ENCODE results near the gene LSAMP.

Gene LSAMP

DNA sequence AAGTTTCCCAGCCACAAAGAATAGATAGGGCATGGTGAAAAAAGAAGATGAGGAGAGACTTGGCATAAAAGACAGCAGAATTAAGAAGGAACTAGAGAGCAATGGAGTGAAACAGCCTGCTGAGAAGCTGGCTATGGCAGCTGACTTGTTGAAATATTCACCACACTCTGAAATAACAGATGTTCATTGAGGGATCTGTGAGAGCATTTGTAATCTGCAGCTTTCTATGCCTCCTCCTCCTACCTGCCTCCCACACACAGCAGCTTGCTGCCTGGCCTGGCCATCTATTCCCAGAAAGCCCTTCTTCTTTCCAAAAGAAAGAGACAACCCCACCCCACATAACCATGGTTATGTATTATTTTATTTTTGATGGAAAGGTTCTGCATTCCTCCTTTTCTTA lies 518.1 kb downstream of the LSAMP start:
- no peak for DNase-seq

DNA sequence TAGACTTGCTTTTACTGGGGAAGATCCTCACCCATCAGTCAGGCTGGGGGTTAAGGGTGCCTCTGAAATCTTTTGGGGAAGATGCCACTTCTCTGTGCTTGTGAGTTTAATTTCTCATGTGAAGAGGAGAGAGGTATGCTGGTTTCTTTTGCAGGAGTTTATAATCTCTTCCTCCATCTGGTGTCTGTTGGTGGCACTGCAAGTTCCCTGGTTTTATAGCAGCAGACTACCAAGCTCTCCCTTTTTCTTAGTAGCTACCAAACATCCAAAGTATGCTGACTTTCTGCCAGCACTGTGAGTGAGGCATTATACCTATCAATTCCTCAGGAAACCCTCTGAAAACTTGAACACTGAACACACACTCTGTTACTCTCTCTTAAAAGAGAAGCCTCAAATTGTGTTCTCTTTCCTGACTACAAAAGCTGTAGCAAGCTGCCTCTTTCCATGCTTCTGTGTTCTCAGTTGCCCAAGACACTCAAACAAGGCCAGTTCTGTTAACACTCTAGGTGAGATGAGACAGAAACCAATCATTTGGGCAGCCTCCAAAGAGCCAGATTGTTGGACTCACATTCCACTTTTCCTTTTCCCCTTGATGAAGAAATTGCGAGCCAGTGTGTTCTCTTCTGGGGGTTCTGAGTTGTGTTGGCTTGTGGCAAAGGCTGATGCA lies 522.5 kb downstream of the LSAMP start:
- no peak for DNase-seq

DNA sequence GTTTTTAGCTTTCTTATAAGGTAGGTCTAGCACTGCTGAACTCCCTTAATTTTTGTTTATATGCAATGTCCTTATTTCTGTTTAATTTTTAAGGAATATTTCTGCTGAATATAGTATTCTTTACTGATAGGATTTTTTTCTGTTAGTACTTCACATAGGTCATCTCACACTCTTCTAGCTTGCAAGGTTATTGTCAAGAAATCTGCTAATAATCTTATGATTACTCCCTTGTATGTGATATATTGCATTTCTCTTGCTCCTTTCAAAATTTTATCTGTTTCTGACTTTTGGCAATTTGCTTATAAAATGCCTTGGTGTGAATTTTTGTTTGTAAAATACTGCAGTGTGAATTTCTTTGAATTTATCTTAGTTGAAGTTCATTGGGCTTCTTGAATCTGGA lies 523.6 kb downstream of the LSAMP start:
- no peak for DNase-seq

DNA sequence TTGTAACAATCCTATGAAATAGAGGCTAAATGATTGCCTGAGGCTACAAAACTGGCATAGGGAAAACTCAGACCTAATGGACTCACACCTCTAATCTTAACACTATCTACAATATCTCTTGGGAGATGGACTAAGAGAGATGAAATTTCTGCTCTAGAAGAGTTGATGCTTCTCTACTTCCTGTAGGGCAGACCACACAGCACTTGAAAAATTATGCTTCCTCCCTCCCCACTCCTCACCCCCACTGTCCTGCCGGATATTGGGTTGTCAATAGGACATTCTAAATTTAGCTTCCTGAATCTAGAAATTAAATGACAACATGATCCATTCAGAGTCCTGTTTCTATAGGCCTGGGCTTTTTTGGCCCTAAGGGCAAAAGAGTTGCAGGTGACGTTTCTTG lies 526.4 kb downstream of the LSAMP start:
- DNase-seq, result no peak

DNA sequence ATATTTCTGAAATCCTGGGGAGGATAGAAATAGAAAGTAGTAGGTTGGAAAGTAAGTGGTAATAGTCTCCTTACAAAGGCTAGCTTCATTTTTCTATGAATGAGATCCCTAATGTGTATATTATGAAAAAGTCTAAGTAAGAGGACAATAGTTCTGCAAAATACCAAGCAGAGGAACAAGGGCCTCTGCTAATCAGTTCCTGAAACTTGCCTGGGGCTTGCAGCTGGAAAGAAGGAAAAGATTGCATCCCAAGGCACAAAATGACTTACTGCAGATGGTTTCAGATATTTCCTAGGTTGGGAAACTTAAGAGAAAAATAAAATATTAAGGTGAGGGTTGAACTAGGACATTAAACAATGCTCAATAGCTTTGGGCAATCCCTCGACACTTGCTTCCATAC lies 528.4 kb downstream of the LSAMP start:
- DNase-seq, result no peak

DNA sequence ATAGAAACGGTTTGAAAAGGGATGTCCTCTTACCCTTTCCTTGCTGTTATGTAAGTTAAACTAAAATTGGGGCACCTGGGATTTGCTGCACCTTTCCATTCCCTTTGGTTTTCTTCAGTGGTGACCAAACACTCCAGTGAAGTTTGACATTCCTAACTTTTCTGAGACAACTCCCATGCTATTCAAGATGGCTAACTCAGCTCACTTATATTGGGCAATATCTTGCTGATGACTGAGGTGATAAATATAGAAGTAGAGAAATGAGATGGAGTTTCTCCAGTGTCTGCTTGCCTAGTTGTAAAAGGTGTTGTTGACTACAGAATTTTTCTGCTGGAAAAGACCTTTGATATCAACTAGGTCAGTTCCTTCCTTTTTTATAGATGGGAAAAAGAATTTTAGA lies 530.2 kb downstream of the LSAMP start:
- no peak for DNase-seq

DNA sequence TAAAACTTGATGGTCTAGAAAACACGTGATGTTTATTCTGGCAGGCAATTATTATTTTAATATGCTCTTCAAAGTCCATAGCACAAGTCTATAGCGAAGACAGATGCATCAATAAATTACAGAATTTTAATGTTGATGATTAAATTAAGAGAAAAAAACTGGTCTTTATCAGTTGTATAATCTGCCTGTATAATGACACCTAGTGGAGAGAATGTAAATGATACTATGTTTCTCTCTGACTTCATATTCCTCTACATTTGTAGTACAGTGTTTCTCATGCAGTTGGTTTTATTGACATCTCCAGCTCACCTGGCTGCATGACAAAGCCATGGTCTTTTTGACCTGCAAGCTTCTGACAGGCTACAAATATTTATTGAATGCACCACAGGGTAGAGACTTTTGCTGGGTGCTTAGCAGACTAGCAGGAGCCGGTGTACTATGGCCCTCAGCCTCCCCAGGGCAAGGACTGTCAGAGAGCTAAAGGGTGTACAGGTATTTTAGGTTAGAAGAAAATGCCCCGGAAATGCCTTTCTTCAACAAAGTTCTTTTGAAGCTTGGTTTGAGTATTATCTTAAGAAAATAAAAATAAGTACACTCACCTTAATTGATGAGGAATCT lies 532.1 kb downstream of the LSAMP start:
- DNase-seq, result no peak

DNA sequence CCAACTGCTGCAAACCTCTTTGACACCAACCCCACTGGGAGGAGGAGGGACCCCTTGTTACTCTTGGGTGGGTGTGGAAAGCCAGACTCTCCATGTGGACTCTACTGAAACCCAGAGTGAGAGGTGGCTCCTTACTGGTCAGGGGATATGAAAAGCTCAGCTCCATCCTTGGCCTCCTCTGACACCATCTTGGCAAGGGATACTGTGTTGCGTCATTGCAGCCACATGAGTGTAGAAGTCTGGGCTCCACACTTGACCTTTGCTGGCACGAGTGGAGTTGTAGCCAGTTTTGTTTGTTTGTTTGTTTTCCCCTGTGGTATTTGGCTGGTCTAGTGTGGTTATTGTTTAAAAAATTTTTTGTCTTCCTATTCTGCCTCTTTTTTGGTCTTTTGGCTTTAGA lies 532.9 kb downstream of the LSAMP start:
- no peak for DNase-seq

DNA sequence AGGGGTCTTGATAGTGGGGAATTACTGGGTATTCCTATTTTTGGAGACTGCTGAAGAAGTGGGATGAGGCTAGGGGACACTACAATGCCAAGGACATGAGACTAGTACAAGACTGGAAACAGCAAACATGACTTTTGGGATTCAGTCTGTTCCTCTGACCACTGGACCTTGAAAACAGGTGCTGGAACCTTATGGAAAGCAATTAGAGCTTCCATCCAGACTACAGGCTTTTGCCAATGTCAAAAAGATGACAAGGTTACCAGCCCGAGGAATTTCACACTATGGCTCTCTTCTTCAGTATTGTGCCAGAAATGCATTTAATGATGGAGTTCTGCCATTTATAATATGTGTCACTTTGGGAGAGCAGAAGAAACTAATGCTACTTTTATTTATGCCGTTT lies 539.4 kb downstream of the LSAMP start:
- DNase-seq, result no peak

DNA sequence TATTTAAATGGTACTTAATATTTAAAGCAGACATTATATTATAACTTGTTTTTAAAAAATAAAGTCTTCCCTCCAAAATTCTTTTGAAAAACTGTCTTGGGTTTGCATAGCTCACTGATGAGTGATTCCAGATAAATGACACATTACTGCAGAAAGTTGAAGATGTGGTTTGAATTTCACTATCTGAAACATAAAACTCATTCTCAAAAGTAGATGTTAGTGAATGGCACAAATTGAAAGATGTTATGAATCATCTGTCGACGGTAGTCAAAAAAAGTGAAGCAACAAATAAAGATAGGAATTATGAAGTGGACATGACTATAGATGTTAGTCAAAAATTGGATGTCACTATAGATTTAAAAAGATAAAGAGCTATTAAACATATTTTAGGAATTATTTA lies 541.4 kb downstream of the LSAMP start:
- peak; percentile 11 for DNase-seq

DNA sequence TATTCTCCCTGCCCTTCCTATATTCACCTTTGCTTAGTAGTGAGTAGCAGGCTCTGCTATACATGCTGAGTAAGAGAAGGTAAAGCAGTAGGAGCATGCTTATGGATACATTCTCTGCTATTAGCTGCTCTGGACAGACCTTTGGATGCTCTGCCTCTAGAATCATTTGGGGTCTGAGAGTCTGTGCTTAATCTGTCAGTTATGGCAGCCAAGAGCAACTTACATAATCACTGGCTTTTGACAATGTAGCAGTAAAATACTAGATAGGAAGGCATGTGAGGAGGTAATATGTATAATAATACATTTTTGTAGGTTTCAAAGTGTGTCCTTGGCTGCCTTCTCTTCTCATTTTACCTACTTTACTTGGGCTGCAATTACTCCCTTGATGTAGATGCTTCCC lies 544.3 kb downstream of the LSAMP start:
- DNase-seq, result no peak

DNA sequence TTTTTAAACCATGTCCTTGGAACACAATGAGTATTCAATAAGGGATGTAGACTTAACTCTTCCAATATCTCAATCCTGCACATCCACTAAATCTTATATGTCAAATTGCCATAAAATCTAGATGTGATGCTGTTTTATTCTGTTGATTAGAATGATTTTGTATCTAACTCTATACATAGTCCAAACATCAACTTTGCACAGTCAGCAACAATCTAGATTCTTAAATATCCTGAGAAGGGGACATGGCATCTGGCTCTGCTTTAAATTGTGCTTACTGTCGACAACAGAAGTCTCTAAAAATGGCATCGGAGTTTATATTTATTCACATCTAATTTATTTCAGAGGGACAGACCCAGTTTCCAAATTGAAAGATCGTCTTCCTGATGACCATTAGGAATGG lies 545.8 kb downstream of the LSAMP start:
- DNase-seq, result no peak

DNA sequence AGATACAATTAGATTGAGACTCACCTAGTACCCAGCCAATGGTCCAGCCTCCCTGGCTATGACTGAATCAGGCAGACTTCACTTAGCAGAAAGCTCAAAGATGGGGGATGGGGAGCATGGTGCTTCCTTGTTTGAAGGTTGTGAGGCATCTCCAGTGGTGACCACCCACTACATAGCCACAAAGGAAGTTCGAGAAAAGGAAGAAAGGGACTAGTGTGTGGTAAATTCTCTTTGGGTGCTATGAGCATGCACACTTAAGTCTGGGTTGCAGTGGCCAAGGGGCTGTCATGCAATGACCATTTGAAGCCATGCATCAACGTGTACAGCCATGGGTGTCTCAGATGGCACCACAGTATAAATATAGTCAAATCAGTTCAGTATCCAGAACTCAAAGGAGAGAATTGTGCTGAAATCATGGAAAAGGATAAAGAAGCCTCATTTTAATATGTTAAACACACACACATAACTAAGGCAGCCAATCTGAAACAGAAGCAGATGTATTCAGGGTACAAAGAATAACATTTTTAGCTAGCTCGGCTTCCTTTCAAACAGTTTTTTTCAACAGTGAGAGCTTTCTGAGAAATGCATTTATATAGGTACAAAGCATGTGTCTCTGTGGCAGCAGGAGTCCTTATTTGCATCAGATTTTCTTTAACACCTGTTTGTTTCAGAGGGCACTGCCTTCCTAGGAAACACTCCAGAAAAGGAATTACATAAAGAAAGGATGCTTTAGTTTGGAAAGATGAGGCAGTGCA lies 546.5 kb downstream of the LSAMP start:
- no peak for DNase-seq

DNA sequence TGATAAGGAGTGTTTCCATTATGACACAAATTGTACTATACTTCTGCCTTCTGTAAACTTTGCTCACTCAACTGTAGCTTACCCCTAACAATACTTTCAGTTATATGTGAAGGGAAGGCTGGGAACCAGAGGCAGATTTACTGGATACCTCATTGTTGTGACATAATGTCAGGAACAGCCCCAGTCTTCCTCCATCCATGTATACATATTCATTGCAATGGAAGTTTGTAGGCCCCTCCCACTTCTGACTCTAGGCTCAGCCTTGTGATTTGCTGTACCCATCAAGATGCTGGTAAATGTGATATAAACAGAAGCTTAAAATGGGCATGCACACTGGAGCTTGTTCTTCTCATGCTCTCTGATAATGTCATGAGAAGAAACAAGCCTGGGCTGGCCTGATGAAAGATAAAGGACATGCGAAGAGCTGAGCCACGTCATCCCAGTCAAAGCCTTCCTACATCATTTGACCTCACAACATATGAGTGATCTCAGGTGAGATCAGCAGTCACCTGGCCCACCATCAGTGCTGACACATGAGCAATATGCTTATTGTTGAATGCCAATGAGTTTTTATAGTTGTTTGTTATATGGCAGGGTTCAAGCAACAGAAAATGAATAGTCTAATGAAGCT lies 554.2 kb downstream of the LSAMP start:
- no peak for DNase-seq

DNA sequence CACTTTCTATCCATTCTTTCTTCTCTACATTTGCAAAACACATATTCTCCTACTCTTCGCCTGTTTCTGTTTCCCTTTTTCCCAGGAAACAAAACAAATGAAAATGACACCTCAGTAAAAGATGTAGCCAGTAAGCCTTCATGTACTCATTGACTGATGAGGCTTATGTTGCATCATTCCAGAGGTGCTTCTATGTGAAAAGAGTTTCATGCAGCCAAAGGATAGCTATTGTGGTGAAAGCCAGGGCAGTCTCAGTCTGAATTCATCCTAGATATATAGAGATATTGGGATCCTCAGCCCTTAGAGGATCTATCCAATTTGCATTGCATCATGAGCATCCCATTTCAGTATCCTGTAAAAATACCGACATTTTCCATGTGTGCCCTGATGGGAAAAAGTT lies 554.7 kb downstream of the LSAMP start:
- no peak for DNase-seq

DNA sequence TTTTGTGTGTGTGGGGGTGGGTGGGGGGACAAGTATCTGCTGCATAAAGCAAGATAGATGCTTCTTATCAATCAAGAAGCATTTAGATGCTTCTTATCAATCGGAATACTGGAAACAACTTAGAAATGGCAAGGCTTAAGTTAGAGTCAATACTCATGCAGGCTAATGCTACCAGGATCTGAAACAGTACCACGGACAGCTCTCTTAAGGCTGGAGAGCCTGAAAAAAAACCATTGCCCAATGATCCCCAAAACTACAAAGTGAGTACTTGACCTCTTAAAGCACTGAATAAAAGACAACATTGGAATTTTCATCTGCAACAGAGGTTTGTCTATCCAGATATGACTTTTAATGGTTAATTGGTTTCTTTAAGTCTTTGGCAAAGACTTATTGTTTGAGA lies 559.7 kb downstream of the LSAMP start:
- DNase-seq, result no peak

DNA sequence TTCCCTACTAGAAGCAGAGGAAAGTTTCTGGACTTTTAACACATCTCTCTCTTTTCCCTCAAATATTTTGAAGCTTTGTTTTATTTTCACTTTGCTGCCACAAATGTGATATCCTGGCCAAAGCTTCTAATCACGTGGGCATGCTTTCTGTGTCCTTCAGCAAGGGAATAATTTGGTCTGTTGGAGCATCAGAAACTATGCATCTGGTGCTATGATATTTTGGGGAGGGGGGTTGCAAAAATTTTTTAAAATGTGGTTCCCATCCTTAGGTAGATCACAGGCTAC lies 567.7 kb downstream of the LSAMP start:
- no peak for DNase-seq

DNA sequence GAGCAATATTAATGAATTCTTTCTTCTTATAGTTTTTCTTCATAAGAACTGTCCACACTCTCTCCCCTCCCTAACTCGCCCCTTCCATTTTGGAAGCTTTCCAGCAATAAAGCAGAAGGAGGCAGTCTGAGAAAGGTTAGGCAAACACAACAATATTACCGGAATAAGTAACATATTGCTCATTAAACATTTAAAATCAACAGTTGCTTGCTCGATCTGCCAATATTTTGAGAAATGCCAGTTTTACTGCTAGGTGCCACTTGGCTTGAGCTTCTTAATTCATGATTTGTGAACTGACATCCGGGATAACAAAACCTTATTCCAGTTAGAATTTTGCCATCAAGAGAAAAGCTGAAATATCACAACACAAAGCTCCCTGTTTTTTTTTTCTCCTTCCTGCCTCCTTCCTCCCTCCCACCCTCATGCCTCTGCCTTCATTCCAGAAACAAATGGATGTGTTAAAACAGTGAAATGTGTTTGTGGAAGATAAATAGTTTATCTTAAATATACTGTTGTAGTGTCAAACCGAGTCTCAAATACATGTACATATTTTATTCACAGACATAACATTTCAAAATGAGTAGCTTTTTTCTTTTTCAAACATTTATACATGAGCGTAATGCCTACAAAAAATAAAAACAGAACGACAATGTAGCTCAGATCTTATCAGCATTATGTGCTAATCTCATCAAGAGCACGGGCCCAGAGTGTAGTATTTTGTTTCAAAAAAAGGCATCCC lies 568.2 kb downstream of the LSAMP start:
- DNase-seq, result no peak

DNA sequence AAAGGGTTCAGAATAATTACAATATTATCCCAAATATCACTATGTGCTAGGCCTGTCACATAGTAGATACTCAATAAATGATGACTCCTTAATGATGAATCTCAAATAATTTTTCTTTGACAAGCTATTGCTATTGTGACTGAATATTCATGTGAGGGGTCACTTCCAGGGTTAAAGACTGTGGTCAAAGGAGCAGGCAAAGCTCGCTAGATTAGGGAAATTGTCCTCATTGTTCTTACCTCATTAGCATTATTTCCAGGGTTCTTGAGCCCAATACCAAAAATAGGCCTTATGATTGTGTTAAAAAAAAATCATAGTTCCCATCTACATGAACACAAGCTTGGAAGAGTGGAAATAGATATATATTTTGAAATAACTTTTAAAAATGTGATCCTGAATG lies 569.8 kb downstream of the LSAMP start:
- no peak for DNase-seq

DNA sequence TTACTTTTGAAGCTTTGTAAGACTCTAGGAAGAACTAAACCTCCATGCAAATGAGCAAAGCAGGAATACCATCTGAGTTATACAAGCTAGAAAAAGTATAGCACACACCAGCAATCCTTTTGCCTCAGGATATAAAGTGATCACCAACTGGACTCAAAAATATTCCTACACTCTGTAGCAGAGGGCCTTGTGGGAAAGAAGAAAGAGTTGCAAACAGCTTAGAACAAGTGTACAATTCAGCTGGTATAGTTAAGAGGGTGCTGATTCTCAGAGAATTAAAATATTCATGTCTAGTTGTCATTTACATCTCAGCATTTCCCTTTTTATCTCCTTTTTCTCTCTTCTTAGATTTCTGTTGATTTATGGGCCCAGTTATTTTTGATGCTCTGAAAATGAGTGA lies 573.6 kb downstream of the LSAMP start:
- no peak for DNase-seq

DNA sequence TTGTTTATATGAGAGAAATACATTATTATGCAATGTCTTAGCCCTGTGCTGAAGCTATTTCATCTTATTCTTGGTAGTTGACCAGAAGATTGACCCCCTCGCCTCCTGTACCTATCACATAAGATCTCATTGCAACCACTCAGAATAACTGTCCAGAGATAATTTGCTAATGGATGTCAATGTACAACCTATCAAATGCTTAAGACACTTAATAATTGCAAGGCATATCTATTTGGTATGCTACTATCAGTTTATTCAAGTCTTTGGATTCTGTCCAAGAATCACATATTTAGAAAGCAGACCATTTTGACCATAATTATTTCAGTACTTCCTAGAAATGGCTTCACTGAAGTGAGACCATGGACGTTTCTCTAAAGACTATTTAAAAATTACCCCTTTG lies 580.4 kb downstream of the LSAMP start:
- DNase-seq, result no peak

DNA sequence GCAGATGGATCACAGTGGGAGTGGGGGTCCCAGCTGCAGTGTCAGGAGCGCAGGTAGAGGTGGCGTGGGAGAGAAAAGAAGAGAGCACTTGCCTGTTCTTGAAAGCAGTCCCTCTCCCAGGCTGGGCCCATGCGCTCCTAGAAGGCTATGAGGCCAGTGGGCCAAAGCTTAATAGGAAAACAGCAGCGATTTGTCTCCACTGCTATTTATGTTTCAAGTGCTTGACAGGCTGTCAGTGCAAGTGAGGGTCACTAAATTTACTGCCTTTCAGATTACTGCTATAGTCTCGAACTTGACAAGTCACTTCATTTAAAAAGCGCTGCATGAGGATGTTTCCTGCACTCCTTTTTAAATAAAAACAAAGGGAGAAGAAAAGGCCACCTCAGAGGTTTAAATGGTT lies 582.4 kb downstream of the LSAMP start:
- no peak for DNase-seq

DNA sequence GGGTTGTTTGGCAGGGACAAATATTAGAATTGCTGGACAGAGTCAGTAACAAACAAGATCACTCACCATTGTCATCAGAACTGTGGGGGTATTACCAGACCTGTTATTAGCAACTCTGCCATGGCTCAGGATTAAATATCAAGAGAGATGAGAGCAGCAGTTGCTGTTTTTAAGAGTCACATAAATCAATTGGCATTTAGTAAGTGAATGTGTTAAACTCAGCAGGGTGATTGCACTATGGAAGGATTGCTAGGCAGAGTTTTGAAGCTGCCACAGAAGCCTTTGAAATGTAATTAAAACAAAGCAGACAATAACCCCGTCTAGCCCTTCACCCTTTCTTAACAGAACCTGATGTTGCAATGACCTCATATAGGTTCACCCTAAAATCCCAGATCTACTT lies 583.2 kb downstream of the LSAMP start:
- no peak for DNase-seq

All from activated CD4-positive, alpha-beta T cell treated with anti-CD3 and anti-CD28 coated beads, Interleukin-2, Interleukin-6, amounts not matched to agents 100 ng/mL and 50 ng/mL, durations not matched to agents 16 hours and 8 hours (primary cell).